ENCODE results near the gene ZNF230. TPM values are rescaled to one million over a fixed set of nuclear protein-coding genes. Genes with fewer than 3 reads are reported as not detected.
A peak's percentile ranks its signal among the peaks of the same experiment; 100 is the strongest.

Gene ZNF230
- total and polyA plus RNA-seq, 9 of the 15 experiments (the other 6 are each of a cell fraction or from before 2014, with no cell fraction given), result 1.3 to 4.0 (median 2.2) TPM

DNA sequence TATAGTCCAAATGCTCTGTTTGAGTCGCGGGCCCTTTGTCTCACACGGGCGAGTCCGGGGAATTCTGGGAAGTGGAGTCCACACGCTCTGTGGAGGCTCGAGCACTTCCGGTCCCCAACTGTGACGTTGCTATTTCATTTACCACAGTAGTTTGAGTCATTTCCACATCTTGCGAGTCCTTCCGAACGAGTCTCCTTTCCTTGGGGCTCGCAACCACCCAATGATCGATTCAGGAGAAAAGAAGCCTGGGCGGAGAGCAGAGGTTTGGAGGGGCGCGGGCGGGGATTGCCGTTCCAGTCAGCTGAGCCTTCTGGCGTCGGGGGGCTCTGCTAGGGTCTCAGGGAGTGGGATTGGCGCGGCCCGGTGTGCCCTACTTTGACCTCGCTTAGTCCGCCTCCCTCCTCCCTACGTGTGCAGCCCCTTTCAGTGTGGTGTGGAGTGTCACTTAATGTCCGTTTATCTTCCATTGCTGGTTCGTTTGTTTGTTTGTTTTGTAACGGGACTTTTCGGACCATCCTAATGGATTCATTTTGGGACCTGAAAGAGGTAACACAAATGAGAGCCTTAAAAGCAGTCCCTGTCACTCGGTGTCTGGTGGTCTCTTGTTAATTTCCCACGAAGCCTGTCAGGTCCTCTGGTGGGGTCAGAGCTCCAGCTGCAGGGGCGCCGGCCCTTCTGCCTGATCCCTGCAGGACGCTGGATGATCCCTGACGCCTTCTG is 22.6 kb downstream of the ZNF230 start, which contains the start of gene ZNF222 (continued):
- TF ChIP-seq, protein P1, sequence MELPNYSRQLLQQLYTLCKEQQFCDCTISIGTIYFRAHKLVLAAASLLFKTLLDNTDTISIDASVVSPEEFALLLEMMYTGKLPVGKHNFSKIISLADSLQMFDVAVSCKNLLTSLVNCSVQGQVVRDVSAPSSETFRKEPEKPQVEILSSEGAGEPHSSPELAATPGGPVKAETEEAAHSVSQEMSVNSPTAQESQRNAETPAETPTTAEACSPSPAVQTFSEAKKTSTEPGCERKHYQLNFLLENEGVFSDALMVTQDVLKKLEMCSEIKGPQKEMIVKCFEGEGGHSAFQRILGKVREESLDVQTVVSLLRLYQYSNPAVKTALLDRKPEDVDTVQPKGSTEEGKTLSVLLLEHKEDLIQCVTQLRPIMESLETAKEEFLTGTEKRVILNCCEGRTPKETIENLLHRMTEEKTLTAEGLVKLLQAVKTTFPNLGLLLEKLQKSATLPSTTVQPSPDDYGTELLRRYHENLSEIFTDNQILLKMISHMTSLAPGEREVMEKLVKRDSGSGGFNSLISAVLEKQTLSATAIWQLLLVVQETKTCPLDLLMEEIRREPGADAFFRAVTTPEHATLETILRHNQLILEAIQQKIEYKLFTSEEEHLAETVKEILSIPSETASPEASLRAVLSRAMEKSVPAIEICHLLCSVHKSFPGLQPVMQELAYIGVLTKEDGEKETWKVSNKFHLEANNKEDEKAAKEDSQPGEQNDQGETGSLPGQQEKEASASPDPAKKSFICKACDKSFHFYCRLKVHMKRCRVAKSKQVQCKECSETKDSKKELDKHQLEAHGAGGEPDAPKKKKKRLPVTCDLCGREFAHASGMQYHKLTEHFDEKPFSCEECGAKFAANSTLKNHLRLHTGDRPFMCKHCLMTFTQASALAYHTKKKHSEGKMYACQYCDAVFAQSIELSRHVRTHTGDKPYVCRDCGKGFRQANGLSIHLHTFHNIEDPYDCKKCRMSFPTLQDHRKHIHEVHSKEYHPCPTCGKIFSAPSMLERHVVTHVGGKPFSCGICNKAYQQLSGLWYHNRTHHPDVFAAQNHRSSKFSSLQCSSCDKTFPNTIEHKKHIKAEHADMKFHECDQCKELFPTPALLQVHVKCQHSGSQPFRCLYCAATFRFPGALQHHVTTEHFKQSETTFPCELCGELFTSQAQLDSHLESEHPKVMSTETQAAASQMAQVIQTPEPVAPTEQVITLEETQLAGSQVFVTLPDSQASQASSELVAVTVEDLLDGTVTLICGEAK (IDR thresholded peaks at IDR 0.05), result peak; percentile 89
- TF ChIP-seq, protein P1 (CRISPR knock-in tag; IDR thresholded peaks at IDR 0.05), result no peak
- TF ChIP-seq, protein P2, sequence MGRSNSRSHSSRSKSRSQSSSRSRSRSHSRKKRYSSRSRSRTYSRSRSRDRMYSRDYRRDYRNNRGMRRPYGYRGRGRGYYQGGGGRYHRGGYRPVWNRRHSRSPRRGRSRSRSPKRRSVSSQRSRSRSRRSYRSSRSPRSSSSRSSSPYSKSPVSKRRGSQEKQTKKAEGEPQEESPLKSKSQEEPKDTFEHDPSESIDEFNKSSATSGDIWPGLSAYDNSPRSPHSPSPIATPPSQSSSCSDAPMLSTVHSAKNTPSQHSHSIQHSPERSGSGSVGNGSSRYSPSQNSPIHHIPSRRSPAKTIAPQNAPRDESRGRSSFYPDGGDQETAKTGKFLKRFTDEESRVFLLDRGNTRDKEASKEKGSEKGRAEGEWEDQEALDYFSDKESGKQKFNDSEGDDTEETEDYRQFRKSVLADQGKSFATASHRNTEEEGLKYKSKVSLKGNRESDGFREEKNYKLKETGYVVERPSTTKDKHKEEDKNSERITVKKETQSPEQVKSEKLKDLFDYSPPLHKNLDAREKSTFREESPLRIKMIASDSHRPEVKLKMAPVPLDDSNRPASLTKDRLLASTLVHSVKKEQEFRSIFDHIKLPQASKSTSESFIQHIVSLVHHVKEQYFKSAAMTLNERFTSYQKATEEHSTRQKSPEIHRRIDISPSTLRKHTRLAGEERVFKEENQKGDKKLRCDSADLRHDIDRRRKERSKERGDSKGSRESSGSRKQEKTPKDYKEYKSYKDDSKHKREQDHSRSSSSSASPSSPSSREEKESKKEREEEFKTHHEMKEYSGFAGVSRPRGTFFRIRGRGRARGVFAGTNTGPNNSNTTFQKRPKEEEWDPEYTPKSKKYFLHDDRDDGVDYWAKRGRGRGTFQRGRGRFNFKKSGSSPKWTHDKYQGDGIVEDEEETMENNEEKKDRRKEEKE (IDR thresholded peaks at IDR 0.05; ENCODE audit: borderline replicate concordance in 1 of 2, control insufficient read depth in 1 of 2, low read depth in 2 of 2, low read length in 1 of 2), result no peak
- TF ChIP-seq, protein P3, sequence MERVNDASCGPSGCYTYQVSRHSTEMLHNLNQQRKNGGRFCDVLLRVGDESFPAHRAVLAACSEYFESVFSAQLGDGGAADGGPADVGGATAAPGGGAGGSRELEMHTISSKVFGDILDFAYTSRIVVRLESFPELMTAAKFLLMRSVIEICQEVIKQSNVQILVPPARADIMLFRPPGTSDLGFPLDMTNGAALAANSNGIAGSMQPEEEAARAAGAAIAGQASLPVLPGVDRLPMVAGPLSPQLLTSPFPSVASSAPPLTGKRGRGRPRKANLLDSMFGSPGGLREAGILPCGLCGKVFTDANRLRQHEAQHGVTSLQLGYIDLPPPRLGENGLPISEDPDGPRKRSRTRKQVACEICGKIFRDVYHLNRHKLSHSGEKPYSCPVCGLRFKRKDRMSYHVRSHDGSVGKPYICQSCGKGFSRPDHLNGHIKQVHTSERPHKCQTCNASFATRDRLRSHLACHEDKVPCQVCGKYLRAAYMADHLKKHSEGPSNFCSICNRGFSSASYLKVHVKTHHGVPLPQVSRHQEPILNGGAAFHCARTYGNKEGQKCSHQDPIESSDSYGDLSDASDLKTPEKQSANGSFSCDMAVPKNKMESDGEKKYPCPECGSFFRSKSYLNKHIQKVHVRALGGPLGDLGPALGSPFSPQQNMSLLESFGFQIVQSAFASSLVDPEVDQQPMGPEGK (CRISPR knock-in tag; IDR thresholded peaks at IDR 0.05; ENCODE audit: borderline replicate concordance), result no peak
- TF ChIP-seq, protein P4, sequence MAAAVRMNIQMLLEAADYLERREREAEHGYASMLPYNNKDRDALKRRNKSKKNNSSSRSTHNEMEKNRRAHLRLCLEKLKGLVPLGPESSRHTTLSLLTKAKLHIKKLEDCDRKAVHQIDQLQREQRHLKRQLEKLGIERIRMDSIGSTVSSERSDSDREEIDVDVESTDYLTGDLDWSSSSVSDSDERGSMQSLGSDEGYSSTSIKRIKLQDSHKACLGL (CRISPR knock-in tag; IDR thresholded peaks at IDR 0.05; ENCODE audit: borderline replicate concordance, poor library complexity, severe bottlenecking), result no peak
- peak; percentile 47; the same call in 1 of the 2 replicates for TF ChIP-seq POLR2AphosphoS5 (IDR thresholded peaks at IDR 0.05; ENCODE audit: control insufficient read depth, insufficient read depth, low read depth, low read length)

Data from K562 (cell line).